ENCODE results near the gene PABPC1L2A.
"Not testable (repeated sequence)": the region's sequence is repeated elsewhere in the genome, so short reads cannot be mapped to it uniquely, and the experiment has no call there.

The PABPC1L2A gene

DNA sequence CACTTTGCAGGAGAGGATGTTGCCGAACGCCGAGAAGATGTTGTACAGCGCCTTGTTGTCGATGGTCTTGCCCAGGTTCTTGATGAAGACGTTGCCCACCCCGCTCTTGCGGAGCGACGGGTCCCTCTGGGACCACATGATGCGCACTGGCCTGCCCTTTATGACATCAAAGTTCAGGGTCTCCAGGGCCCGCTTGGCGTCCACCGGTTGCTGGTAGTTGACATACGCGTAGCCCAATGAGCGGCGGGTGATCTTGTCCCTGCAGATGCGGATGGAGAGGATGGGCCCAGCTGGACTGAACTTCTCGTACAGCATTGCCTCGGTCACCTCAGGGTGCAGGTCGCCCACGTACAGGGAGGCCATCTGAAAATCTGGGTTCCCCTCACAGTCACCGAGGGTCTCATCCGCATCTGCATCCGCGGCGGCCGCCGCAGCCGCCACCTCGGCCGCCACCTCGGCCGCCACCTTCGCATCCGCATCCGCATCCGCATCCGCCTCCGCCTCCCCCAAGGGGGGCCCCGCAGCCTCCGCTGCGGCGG is at the start of gene PABPC1L2A:
TSS of gene PABPC1L2A (minus strand) at position 489 of the 539 bp plus-strand sequence. CDS start at position 363, 126 bp downstream.
- H3K9ac ChIP-seq; H3K4me2 ChIP-seq; H3K4me3 ChIP-seq; H3K4me1 ChIP-seq; H4K20me1 ChIP-seq; H3K9me3 ChIP-seq (replicated peaks in 1 of 11); H3K36me3 ChIP-seq; H3K27ac ChIP-seq: not testable (repeated sequence)
- H3K27me3 ChIP-seq = peaks cover 9 to 27% (median 18%) of the 10 kb centered on the region in 11 experiments

DNA sequence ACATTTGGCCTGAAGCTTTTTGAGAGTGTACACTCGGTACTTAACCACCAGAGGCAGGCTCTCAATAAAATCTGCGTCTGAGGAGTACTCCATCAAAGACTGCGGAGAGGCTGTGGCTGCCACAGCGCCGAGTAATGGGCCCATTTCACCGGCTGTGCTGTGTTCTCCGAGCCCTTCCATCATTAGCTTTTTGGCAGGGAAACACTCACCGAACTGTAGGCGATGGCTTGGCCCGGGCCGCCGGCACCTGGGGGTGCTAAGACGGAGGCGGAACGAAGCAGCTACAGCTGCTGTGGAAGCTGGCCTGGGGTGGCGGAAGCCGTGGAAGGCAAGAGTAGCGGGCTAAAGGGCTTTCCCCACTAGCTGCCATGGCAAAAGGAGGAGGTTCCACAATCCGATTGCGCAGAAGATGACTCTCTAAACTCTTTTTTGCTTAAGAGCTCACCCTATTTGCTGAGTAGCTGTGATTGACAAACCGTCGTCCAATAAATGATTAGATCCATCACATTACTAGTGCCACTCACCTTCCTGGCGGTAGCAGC is 48.5 kb upstream of the PABPC1L2A start:
- peaks cover 28 to 87% (median 60%) of the 10 kb centered on the region in 11 experiments for H3K27me3 ChIP-seq
- no peak overlapping the region for H3K9ac ChIP-seq
- no peak overlapping the region for H3K4me3 ChIP-seq
- H3K4me2 ChIP-seq = no peak overlapping the region
- no peak for TF ChIP-seq Cebpa-rat (IDR thresholded peaks at IDR 0.05)
- H4K20me1 ChIP-seq = no peaks in the 10 kb centered on the region
- peaks cover 0 to 6% (median 0%) of the 10 kb centered on the region in 11 experiments; a peak in 1 of 22 replicates for H3K9me3 ChIP-seq (replicated peaks in 1 of 11)
- no peaks in the 10 kb centered on the region for H3K4me1 ChIP-seq
- no peak overlapping the region for H3K27ac ChIP-seq
- no peaks in the 10 kb centered on the region for H3K36me3 ChIP-seq

DNA sequence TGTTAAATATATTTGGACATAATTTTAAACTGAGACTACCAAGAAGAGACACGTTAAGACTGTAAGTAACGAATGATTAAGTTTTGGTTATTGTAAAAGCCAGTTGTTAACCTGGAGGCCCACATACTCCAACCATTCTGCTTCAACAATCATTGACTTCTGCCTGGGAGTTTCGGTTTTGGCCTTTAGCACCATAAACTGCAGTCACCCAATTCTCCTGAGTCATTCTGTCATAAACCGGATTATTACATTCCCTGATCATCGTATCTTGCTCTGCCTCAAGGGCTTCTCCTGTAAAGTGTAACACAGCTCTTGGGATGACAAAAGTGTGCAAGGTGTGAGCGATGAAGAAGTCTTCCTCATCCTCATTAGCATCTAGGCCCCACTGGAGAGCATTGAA is 46.9 kb upstream of the PABPC1L2A start:
- Histone ChIP-seq H3K9ac (no peak overlapping the region), H3K4me2 (no peak overlapping the region), H3K4me3 (no peak overlapping the region), H3K9me3 (replicated peaks in 1 of 11) (peaks cover 0 to 6% (median 0%) of the 10 kb centered on the region in 11 experiments; a peak in 1 of 22 replicates), H3K27me3 (peaks cover 26 to 76% (median 54%) of the 10 kb centered on the region in 11 experiments), H3K4me1 (no peaks in the 10 kb centered on the region), H3K27ac (no peak overlapping the region), H4K20me1 (no peaks in the 10 kb centered on the region), H3K36me3 (no peaks in the 10 kb centered on the region)
- no peak for TF ChIP-seq Cebpa-rat (IDR thresholded peaks at IDR 0.05)

DNA sequence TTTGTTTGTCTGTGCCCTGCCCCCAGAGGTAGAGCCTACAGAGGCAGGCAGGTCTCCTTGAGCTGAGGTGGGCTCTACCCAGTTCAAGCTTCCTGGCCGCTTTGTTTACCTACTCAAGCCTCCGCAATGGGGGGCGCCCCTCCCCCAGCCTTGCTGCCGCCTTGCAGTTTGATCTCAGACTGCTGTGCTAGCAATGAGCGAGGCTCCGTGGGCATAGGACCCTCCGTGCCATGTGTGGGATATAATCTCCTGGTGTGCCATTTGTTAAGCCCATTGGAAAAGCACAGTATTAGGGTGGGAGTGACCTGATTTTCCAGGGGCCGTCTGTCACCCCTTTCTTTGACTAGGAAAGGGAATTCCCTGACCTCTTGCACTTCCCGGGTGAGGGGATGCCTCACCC is 20.2 kb upstream of the PABPC1L2A start:
- H3K4me1 ChIP-seq, H4K20me1 ChIP-seq, H3K4me2 ChIP-seq, H3K4me3 ChIP-seq, H3K36me3 ChIP-seq, H3K27ac ChIP-seq, H3K9ac ChIP-seq: not testable (repeated sequence)
- peaks cover 11 to 28% (median 22%) of the 10 kb centered on the region in 11 experiments for H3K9me3 ChIP-seq (replicated peaks in 1 of 11)
- peaks cover 18 to 55% (median 38%) of the 10 kb centered on the region in 11 experiments; a peak in 21 of 22 replicates for H3K27me3 ChIP-seq

DNA sequence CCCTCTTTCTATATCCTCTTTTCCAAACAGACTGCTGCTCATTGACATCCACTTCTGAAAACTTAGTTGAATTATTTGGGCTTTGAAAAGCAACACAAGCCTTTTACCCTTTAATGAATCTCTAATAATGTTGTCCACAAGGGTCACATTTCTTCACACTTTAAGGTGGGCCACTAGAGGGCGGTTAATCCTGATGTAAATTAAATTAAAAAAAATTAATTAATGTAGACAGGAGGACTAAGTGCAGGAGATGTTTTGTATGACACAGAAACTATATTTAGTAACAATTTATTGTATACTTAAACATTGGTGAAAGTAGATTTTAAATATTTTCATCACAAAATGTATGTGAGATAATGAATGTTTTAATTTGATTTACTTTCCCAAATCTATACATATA is 7.5 kb upstream of the PABPC1L2A start:
- not testable (repeated sequence) for H3K4me2 ChIP-seq; H3K9ac ChIP-seq; H3K36me3 ChIP-seq; H4K20me1 ChIP-seq; H3K9me3 ChIP-seq (replicated peaks in 1 of 11); H3K4me1 ChIP-seq; H3K4me3 ChIP-seq; H3K27ac ChIP-seq
- H3K27me3 ChIP-seq = peaks cover 34 to 48% (median 41%) of the 10 kb centered on the region in 11 experiments

DNA sequence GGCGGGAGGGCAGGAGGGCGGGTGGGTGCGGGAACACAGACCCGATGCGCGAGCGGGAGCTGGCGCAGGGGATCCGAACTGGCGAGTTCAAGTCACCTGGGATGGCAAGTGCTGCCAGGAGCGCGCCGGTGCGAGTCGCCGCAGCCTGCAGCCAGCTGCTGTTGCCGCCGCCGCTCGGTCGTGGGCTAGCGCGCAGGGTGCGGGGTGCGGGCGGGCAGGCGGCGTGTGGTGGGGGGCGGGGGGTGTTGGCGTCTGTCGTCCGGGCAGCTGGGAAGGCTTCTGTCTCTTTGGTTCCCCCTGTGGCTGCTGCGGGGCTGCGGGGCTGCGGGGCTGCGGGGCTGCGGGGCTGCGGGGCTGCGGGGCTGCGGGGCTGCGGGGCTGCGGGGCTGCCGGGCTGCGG is 572 bp upstream of the PABPC1L2A start:
- peaks cover 8 to 19% (median 10%) of the 10 kb centered on the region in 11 experiments for H3K27me3 ChIP-seq
- H3K9me3 ChIP-seq (replicated peaks in 1 of 11); H3K4me2 ChIP-seq; H3K9ac ChIP-seq; H3K4me1 ChIP-seq; H3K4me3 ChIP-seq; H3K27ac ChIP-seq; H3K36me3 ChIP-seq; H4K20me1 ChIP-seq: not testable (repeated sequence)

DNA sequence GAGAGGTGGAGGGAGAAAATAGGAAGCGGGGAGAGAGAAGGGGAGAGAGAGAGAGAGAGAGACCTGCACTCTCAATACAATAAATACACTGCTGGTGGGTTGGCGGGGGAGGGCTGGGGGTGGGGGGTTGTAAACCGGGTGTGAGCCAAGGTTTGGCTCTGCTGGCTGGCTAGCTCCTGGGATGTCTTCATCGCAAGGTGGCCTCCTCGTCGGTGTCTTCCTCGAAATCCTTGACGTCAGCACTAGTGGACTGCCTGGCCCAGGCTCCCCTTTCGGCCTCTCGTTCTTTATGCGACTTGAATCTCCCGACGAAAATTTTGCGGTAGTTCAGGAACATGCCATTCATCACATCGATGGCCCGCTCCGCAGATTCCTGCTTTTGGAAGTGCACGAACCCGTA is 715 bp downstream of the PABPC1L2A start:
- H3K9ac ChIP-seq = not testable (repeated sequence)

DNA sequence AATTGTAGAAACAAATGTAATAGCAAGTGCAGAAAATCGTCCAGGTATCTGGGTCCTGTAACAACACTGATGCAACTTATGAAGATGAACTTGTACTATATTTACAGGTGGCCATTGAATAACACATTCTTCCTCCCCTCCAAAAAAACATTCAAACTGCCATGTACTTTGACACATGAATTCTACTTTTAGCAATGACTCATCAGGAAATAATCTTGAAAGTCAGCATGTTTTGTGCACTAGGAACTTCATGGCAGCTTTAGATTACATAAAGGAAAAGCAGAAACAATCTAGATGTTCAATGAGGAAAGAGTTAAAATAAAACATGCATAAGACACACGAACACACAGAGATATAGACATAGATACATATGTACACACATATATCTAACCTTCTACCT is 2.5 kb downstream of the PABPC1L2A start:
- Histone ChIP-seq H3K4me2 (peak overlapping the region in 1 of 11 experiments; percentile 19; a peak in 1 of 22 replicates), H3K27ac (no peak overlapping the region), H3K4me1 (peaks cover 0 to 6% (median 0%) of the 10 kb centered on the region in 10 experiments; a peak in 2 of 20 replicates), H3K4me3 (no peak overlapping the region), H3K9me3 (replicated peaks in 1 of 11) (no peaks in the 10 kb centered on the region), H3K27me3 (peaks cover 25 to 49% (median 40%) of the 10 kb centered on the region in 11 experiments), H4K20me1 (no peaks in the 10 kb centered on the region), H3K9ac (no peak overlapping the region), H3K36me3 (no peaks in the 10 kb centered on the region)
- no peak for TF ChIP-seq Cebpa-rat (IDR thresholded peaks at IDR 0.05)

More for the DNA sequence above, 715 bp downstream of the PABPC1L2A start:
- not testable (repeated sequence) for H3K27ac ChIP-seq; H4K20me1 ChIP-seq; H3K4me3 ChIP-seq; H3K4me1 ChIP-seq; H3K36me3 ChIP-seq; H3K4me2 ChIP-seq; H3K9me3 ChIP-seq (replicated peaks in 1 of 11)
- peaks cover 14 to 31% (median 23%) of the 10 kb centered on the region in 11 experiments for H3K27me3 ChIP-seq

DNA sequence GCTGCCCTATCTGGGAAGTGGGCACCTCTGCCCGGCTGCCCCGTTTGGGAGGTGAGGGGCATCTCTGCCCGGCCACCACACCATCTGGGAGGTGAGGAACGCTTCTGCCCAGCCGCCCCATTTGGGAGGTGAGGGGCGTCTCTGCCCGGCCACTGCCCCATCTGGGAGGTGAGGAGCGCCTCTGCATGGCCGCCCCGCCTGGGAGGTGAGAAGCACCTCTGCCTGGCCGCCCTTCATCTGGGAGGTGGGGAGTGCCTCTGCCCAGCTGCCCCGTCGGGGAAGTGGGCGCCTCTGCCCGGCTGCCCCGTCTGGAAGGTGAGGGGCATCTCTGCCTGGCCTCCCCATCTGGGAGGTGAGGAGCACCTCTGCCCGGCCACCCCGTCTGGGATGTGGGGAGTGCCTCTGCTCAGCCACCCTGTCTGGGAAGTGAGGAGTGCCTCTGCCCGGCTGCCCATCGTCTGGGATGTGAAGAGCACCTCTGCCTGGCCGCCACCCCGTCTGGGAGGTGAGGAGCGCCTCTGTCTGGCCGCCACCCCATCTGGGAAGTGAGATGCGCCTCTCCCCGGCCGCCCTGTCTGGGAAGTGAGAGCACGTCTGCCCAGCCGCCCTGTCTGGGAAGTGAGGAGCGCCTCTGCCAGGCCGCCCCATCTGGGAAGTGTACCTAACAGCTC is 9.8 kb downstream of the PABPC1L2A start:
- TF ChIP-seq Cebpa-rat (IDR thresholded peaks at IDR 0.05) = no peak
- no peak overlapping the region for H3K4me3 ChIP-seq
- H3K36me3 ChIP-seq = no peaks in the 10 kb centered on the region
- H3K9ac ChIP-seq = no peak overlapping the region
- H3K4me2 ChIP-seq = no peak overlapping the region
- H3K4me1 ChIP-seq = no peaks in the 10 kb centered on the region
- no peak overlapping the region for H3K27ac ChIP-seq
- H3K27me3 ChIP-seq = peaks cover 17 to 46% (median 40%) of the 10 kb centered on the region in 11 experiments; a peak in 20 of 22 replicates
- H3K9me3 ChIP-seq (replicated peaks in 1 of 11) = peaks cover 37 to 44% (median 40%) of the 10 kb centered on the region in 11 experiments
- H4K20me1 ChIP-seq = no peaks in the 10 kb centered on the region

All from BLaER1 treated with 17β-estradiol and CSF1 and Interleukin-3, amounts not matched to agents 10 nM and 100 nM (cell line).